ENCODE data around the gene FAM50B. TPM values are rescaled to one million over a fixed set of nuclear protein-coding genes. Genes with fewer than 3 reads are reported as not detected.

The FAM50B gene
- total and polyA plus RNA-seq, 2 of the 13 experiments (the other 11 are each of a cell fraction or from before 2014, with no cell fraction given) = 0.05 TPM; not detected in 1

DNA sequence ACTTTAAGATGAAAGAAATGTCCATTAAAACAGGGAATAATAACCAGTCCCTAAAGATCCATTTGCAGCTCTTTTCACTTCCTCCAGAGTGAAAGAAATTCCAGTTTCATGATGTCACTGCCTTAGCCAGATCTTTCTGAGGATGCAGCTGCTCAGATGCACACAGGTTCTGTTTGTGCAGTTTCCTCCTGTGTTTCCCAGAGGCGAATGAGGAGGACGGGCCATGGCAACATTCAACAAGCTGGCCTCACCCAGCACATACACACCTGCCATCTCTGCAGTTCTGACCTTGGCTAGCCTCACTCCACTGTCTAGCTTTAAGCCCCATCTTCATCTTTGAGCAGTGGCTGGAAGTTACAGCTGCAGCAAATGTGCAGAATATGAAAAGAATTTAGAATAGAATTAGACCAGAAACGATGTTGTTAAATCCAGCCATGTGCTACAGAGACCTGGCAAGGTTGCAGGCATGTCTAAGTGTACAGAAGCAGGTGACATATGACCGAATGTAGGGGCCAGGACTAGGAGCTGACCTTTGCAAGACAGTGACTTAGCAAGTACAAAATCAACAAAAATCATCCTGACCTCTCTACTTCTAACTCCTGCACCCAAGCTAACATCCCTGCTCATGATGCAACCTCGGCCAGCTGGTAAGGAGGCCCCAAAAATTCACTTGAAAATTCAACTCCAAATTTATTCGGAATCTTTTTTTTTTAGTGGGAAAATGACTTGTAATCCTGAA lies 35.0 kb downstream of the FAM50B start (continued):
- TF ChIP-seq HOXD1 (CRISPR knock-in tag; IDR thresholded peaks at IDR 0.05) (no peak), CEBPG (CRISPR knock-in tag; IDR thresholded peaks at IDR 0.05) (peak; percentile 59), TEAD3 (CRISPR knock-in tag; optimal IDR thresholded peaks at IDR 0.05; ENCODE audit: borderline replicate concordance) (peak; percentile 27), HOXA3 (CRISPR knock-in tag; IDR thresholded peaks at IDR 0.05) (peak; percentile 20; the same call in 1 of the 2 replicates), MED1 (CRISPR knock-in tag; IDR thresholded peaks at IDR 0.05) (peak; percentile 54; the same call in 1 of the 2 replicates), HNF4G (IDR thresholded peaks at IDR 0.05; ENCODE audit: borderline replicate concordance, low read depth, low read length) (0 out of 2 replicates have a peak, but pooled peaks have one; percentile 22), HNF4G (CRISPR knock-in tag; IDR thresholded peaks at IDR 0.05; ENCODE audit: borderline replicate concordance, low read depth) (no peak), HNF4A (CRISPR knock-in tag; IDR thresholded peaks at IDR 0.05) (0 out of 2 replicates have a peak, but pooled peaks have one; percentile 7), HIVEP1 (CRISPR knock-in tag; IDR thresholded peaks at IDR 0.05) (0 out of 2 replicates have a peak, but pooled peaks have one; percentile 25), MAFK (conservative IDR thresholded peaks at IDR 0.05 in 1 of 2, IDR thresholded peaks at IDR 0.05 in 1 of 2; ENCODE audit: low read length in 2 of 2) (no peak), GATAD2A (CRISPR knock-in tag; IDR thresholded peaks at IDR 0.05) (0 out of 2 replicates have a peak, but pooled peaks have one; percentile 25), FOXK1 (CRISPR knock-in tag; IDR thresholded peaks at IDR 0.05; ENCODE audit: borderline replicate concordance, low read depth) (0 out of 2 replicates have a peak, but pooled peaks have one; percentile 8), NR2F1 (CRISPR knock-in tag; IDR thresholded peaks at IDR 0.05) (0 out of 4 replicates have a peak, but pooled peaks of 1 of the 2 experiments have one; percentile 33), PHB2 (IDR thresholded peaks at IDR 0.05; ENCODE audit: partially characterized antibody) (no peak)
- TF ChIP-seq, protein P1, sequence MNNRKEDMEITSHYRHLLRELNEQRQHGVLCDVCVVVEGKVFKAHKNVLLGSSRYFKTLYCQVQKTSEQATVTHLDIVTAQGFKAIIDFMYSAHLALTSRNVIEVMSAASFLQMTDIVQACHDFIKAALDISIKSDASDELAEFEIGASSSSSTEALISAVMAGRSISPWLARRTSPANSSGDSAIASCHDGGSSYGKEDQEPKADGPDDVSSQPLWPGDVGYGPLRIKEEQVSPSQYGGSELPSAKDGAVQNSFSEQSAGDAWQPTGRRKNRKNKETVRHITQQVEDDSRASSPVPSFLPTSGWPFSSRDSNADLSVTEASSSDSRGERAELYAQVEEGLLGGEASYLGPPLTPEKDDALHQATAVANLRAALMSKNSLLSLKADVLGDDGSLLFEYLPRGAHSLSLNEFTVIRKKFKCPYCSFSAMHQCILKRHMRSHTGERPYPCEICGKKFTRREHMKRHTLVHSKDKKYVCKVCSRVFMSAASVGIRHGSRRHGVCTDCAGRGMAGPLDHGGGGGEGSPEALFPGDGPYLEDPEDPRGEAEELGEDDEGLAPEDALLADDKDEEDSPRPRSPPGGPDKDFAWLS (CRISPR knock-in tag; IDR thresholded peaks at IDR 0.05; ENCODE audit: borderline replicate concordance) = no peak
- TF ChIP-seq, protein P2, sequence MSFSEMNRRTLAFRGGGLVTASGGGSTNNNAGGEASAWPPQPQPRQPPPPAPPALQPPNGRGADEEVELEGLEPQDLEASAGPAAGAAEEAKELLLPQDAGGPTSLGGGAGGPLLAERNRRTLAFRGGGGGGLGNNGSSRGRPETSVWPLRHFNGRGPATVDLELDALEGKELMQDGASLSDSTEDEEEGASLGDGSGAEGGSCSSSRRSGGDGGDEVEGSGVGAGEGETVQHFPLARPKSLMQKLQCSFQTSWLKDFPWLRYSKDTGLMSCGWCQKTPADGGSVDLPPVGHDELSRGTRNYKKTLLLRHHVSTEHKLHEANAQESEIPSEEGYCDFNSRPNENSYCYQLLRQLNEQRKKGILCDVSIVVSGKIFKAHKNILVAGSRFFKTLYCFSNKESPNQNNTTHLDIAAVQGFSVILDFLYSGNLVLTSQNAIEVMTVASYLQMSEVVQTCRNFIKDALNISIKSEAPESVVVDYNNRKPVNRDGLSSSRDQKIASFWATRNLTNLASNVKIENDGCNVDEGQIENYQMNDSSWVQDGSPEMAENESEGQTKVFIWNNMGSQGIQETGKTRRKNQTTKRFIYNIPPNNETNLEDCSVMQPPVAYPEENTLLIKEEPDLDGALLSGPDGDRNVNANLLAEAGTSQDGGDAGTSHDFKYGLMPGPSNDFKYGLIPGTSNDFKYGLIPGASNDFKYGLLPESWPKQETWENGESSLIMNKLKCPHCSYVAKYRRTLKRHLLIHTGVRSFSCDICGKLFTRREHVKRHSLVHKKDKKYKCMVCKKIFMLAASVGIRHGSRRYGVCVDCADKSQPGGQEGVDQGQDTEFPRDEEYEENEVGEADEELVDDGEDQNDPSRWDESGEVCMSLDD (CRISPR knock-in tag; IDR thresholded peaks at IDR 0.05; ENCODE audit: borderline replicate concordance) = 0 out of 2 replicates have a peak, but pooled peaks have one; percentile 25
- TF ChIP-seq, protein P3, sequence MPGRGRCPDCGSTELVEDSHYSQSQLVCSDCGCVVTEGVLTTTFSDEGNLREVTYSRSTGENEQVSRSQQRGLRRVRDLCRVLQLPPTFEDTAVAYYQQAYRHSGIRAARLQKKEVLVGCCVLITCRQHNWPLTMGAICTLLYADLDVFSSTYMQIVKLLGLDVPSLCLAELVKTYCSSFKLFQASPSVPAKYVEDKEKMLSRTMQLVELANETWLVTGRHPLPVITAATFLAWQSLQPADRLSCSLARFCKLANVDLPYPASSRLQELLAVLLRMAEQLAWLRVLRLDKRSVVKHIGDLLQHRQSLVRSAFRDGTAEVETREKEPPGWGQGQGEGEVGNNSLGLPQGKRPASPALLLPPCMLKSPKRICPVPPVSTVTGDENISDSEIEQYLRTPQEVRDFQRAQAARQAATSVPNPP (CRISPR knock-in tag; IDR thresholded peaks at IDR 0.05) = 0 out of 2 replicates have a peak, but pooled peaks have one; percentile 27
- TF ChIP-seq, protein P4, sequence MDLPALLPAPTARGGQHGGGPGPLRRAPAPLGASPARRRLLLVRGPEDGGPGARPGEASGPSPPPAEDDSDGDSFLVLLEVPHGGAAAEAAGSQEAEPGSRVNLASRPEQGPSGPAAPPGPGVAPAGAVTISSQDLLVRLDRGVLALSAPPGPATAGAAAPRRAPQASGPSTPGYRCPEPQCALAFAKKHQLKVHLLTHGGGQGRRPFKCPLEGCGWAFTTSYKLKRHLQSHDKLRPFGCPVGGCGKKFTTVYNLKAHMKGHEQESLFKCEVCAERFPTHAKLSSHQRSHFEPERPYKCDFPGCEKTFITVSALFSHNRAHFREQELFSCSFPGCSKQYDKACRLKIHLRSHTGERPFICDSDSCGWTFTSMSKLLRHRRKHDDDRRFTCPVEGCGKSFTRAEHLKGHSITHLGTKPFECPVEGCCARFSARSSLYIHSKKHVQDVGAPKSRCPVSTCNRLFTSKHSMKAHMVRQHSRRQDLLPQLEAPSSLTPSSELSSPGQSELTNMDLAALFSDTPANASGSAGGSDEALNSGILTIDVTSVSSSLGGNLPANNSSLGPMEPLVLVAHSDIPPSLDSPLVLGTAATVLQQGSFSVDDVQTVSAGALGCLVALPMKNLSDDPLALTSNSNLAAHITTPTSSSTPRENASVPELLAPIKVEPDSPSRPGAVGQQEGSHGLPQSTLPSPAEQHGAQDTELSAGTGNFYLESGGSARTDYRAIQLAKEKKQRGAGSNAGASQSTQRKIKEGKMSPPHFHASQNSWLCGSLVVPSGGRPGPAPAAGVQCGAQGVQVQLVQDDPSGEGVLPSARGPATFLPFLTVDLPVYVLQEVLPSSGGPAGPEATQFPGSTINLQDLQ (CRISPR knock-in tag; IDR thresholded peaks at IDR 0.05) = no peak
- TF ChIP-seq, protein P5, sequence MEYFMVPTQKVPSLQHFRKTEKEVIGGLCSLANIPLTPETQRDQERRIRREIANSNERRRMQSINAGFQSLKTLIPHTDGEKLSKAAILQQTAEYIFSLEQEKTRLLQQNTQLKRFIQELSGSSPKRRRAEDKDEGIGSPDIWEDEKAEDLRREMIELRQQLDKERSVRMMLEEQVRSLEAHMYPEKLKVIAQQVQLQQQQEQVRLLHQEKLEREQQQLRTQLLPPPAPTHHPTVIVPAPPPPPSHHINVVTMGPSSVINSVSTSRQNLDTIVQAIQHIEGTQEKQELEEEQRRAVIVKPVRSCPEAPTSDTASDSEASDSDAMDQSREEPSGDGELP (IDR thresholded peaks at IDR 0.05; ENCODE audit: borderline replicate concordance, low read depth) = peak; percentile 48; the same call in 1 of the 2 replicates

All from HepG2 (cell line).